WERI-Rb-1 (cell line): ENCODE measurements around the gene EEF1G.

Source experiments
- DNase-seq: peaks from one replicate; pipeline ENCODE4 v3.0.0-alpha.2; 2020
- H3K27ac ChIP-seq: fragments of 250-450 bp; sonication (Bioruptor Pico); 2 replicates; pipeline ENCODE4 v1.5.1; 2020; ENCODE audit warnings: mild to moderate bottlenecking, moderate library complexity
- H3K27me3 ChIP-seq: fragments of 250-450 bp; sonication (Bioruptor Pico); 2 replicates; pipeline ENCODE4 v1.5.1; 2021; ENCODE audit warnings: mild to moderate bottlenecking, low read depth, moderate library complexity; ENCODE audit not compliant: insufficient read depth, severe bottlenecking
- H3K36me3 ChIP-seq: fragments of 250-450 bp; sonication (Bioruptor Pico); 2 replicates; pipeline ENCODE4 v1.5.1; 2020; ENCODE audit warnings: mild to moderate bottlenecking, moderate library complexity
- H3K4me3 ChIP-seq: 2 replicates; pipeline ENCODE4 v1.5.1; 2011; ENCODE audit warnings: low read depth, mild to moderate bottlenecking, control low read depth, low read length
- H3K9me3 ChIP-seq: fragments of 250-450 bp; sonication (Bioruptor Pico); 2 replicates; pipeline ENCODE4 v1.5.1; 2021; ENCODE audit warnings: mild to moderate bottlenecking, moderate library complexity; ENCODE audit not compliant: severe bottlenecking
- CTCF ChIP-seq: IDR thresholded peaks from 2 replicates; pipeline ENCODE4 v1.5.1; 2011; ENCODE audit warnings: low read depth, mild to moderate bottlenecking, control low read depth, inconsistent platforms, low read length

The EEF1G gene

GRCh38 chr11:62615521-62615920, 41.8 kb upstream of the EEF1G start:
- DNase-seq: no peak
- H3K36me3 ChIP-seq: peaks cover 5% of the 10 kb centered on the region; the same call in 1 of the 2 replicates
- H3K27ac ChIP-seq: no peak overlapping the region
- H3K9me3 ChIP-seq: no peaks in the 10 kb centered on the region
- H3K27me3 ChIP-seq: no peaks in the 10 kb centered on the region
- H3K4me3 ChIP-seq: no peak overlapping the region
- TF ChIP-seq CTCF: no peak

- no peak for TF ChIP-seq CTCF
- Histone ChIP-seq H3K27me3 (no peaks in the 10 kb centered on the region), H3K9me3 (no peaks in the 10 kb centered on the region), H3K27ac (peak overlapping the region; percentile 6; the same call in 1 of the 2 replicates), H3K36me3 (peaks cover 5% of the 10 kb centered on the region; the same call in 1 of the 2 replicates), H3K4me3 (no peak overlapping the region)
- DNase-seq: no peak
Measured at GRCh38 chr11:62614275-62614674, 40.6 kb upstream of the EEF1G start.

- Histone ChIP-seq H3K36me3 (peaks cover 5% of the 10 kb centered on the region; the same call in 1 of the 2 replicates), H3K9me3 (no peaks in the 10 kb centered on the region), H3K4me3 (no peak overlapping the region), H3K27ac (peak overlapping the region; percentile 29), H3K27me3 (no peaks in the 10 kb centered on the region)
- TF ChIP-seq CTCF: no peak
- DNase-seq: no peak
Measured at GRCh38 chr11:62613291-62613778, 39.6 kb upstream of the EEF1G start.

GRCh38 chr11:62612366-62613290, 38.9 kb upstream of the EEF1G start, which contains the start of the genes EML3 and ROM1:
EML3 (minus strand) TSS chr11:62612775; CDS start chr11:62612457, 318 bp downstream.
ROM1 (plus strand) TSS chr11:62613257; CDS start chr11:62613282, 25 bp downstream.
- Histone ChIP-seq H3K36me3 (peaks cover 5% of the 10 kb centered on the region; the same call in 1 of the 2 replicates), H3K4me3 (peak within 1 kb of the TSS; percentile 76), H3K27me3 (no peaks in the 10 kb centered on the region), H3K27ac (peak within 1 kb of the TSS; percentile 73), H3K9me3 (no peaks in the 10 kb centered on the region)
- peak; percentile 92 for DNase-seq
- TF ChIP-seq CTCF: peak; percentile 95

- DNase-seq: peak; percentile 51
Measured at GRCh38 chr11:62611705-62612365, 38.1 kb upstream of the EEF1G start.

More at GRCh38 chr11:62611705-62612365, 38.1 kb upstream of the EEF1G start:
- H3K27ac ChIP-seq: peak overlapping the region; percentile 73
- TF ChIP-seq CTCF: no peak
- no peaks in the 10 kb centered on the region for H3K27me3 ChIP-seq
- H3K9me3 ChIP-seq: no peaks in the 10 kb centered on the region
- peak overlapping the region; percentile 76 for H3K4me3 ChIP-seq
- no peaks in the 10 kb centered on the region for H3K36me3 ChIP-seq
